ENCODE results near the gene SSBP3. TPM values are rescaled to one million over a fixed set of nuclear protein-coding genes. Genes with fewer than 3 reads are reported as not detected.
A peak's percentile ranks its signal among the peaks of the same experiment; 100 is the strongest.

Gene SSBP3
- total RNA-seq, 1 experiment from 2014 or later, result 26.5 TPM

- Histone ChIP-seq H3K4me2 (no peak overlapping the region), H3K9me2 (ENCODE audit: insufficient read depth) (no peaks in the 10 kb centered on the region), H3K27ac (no peak overlapping the region), H2AFZ (no peak overlapping the region), H3K79me2 (ENCODE audit: low read depth) (no peaks in the 10 kb centered on the region), H3F3A (ENCODE audit: insufficient read depth, low read depth) (no peaks in the 10 kb centered on the region), H3K36me3 (ENCODE audit: low read depth) (no peaks in the 10 kb centered on the region), H3K9me3 (ENCODE audit: insufficient read depth, low read depth) (no peaks in the 10 kb centered on the region), H3K27me3 (ENCODE audit: insufficient read depth, low read depth) (no peaks in the 10 kb centered on the region), H4K20me1 (ENCODE audit: insufficient read depth) (no peaks in the 10 kb centered on the region), H3K4me1 (replicated peaks; ENCODE audit: insufficient read depth) (no peaks in the 10 kb centered on the region), H3K4me3 (no peak overlapping the region)
- DNase-seq, result no peak
- POLR2A ChIA-PET (ENCODE audit: unreplicated experiment), result no interaction called here
- no peak for TF ChIP-seq CTCF (conservative IDR thresholded peaks at IDR 0.05)
- no peak for TF ChIP-seq EZH2 (IDR thresholded peaks at IDR 0.05; ENCODE audit: low read depth)
- intact Hi-C loops (cut with micrococcal nuclease; ENCODE audit: unreplicated experiment), result no loop called here
- CTCF ChIA-PET, result interaction anchor here (1.1 kb wide), 1 partner anchor 210 kb away, joined by 4 read pairs; no protein-coding TSS in a partner anchor
- TSS peak; percentile 78 for BruUV-seq (replicated peaks)
Measured at GRCh38 chr1:54279457-54279856, 126.7 kb downstream of the SSBP3 start.

- POLR2A ChIA-PET (ENCODE audit: unreplicated experiment), result no interaction called here
- H3K79me2 ChIP-seq (ENCODE audit: low read depth), result no peaks in the 10 kb centered on the region
- no peak for TF ChIP-seq CTCF (conservative IDR thresholded peaks at IDR 0.05)
- no peaks in the 10 kb centered on the region for H4K20me1 ChIP-seq (ENCODE audit: insufficient read depth)
- H3K4me2 ChIP-seq, result no peak overlapping the region
- H3F3A ChIP-seq (ENCODE audit: insufficient read depth, low read depth), result no peaks in the 10 kb centered on the region
- TSS peak; percentile 49 for BruUV-seq (replicated peaks)
- no peaks in the 10 kb centered on the region for H3K36me3 ChIP-seq (ENCODE audit: low read depth)
- no peaks in the 10 kb centered on the region for H3K9me2 ChIP-seq (ENCODE audit: insufficient read depth)
- intact Hi-C loops (cut with micrococcal nuclease; ENCODE audit: unreplicated experiment), result no loop called here
- H3K27ac ChIP-seq, result no peak overlapping the region
- DNase-seq, result peak in 1 of 2 experiments; percentile 11
- H2AFZ ChIP-seq, result no peak overlapping the region
- H3K9me3 ChIP-seq (ENCODE audit: insufficient read depth, low read depth), result no peaks in the 10 kb centered on the region
- no peaks in the 10 kb centered on the region for H3K27me3 ChIP-seq (ENCODE audit: insufficient read depth, low read depth)
- no peaks in the 10 kb centered on the region for H3K4me1 ChIP-seq (replicated peaks; ENCODE audit: insufficient read depth)
- H3K4me3 ChIP-seq, result no peak overlapping the region
- CTCF ChIA-PET, result interaction anchor here (1.1 kb wide), 1 partner anchor 210 kb away, joined by 4 read pairs; no protein-coding TSS in a partner anchor
Measured at GRCh38 chr1:54278941-54279422, 127.2 kb downstream of the SSBP3 start.

GRCh38 chr1:54277451-54278341, 128.5 kb downstream of the SSBP3 start:
- no TSS peak for BruUV-seq (replicated peaks)
- Histone ChIP-seq H3K4me1 (replicated peaks; ENCODE audit: insufficient read depth) (no peaks in the 10 kb centered on the region), H4K20me1 (ENCODE audit: insufficient read depth) (no peaks in the 10 kb centered on the region), H3K27me3 (ENCODE audit: insufficient read depth, low read depth) (no peaks in the 10 kb centered on the region), H3K4me2 (no peak overlapping the region), H3K9me3 (ENCODE audit: insufficient read depth, low read depth) (no peaks in the 10 kb centered on the region), H3K27ac (no peak overlapping the region), H3K79me2 (ENCODE audit: low read depth) (no peaks in the 10 kb centered on the region), H3K9me2 (ENCODE audit: insufficient read depth) (no peaks in the 10 kb centered on the region), H3F3A (ENCODE audit: insufficient read depth, low read depth) (no peaks in the 10 kb centered on the region), H2AFZ (no peak overlapping the region), H3K4me3 (no peak overlapping the region), H3K36me3 (ENCODE audit: low read depth) (no peaks in the 10 kb centered on the region)
- ChIA-PET POLR2A (ENCODE audit: unreplicated experiment) (no interaction called here), CTCF (no interaction called here)
- no peak for TF ChIP-seq CTCF (conservative IDR thresholded peaks at IDR 0.05)
- no peak for TF ChIP-seq EZH2 (IDR thresholded peaks at IDR 0.05; ENCODE audit: low read depth)
- no peak for DNase-seq
- intact Hi-C loops (cut with micrococcal nuclease; ENCODE audit: unreplicated experiment), result no loop called here
